ENCODE measurements around the gene CACNG3.

DNA sequence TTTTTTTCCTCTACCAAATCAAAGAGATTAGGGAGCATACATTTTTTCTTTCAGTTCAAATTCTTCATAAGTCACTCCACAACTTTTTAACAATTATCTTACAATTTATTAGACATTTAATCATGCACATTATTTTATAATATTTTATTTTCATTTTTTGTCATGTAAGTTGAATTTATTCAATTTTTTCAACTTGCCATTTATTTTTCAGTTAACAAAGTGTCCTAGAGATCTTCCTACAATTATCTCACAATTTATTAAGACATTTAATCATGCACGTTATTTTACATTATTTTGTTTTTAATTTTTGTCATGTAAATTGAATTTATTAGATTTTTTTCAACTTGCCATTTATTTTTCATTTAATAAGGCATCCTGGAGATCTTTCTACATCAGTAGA lies 16.2 kb downstream of the CACNG3 start:
- no peak for TF ChIP-seq EZH2 (IDR thresholded peaks at IDR 0.05; ENCODE audit: borderline replicate concordance)
- TF ChIP-seq, protein P1, sequence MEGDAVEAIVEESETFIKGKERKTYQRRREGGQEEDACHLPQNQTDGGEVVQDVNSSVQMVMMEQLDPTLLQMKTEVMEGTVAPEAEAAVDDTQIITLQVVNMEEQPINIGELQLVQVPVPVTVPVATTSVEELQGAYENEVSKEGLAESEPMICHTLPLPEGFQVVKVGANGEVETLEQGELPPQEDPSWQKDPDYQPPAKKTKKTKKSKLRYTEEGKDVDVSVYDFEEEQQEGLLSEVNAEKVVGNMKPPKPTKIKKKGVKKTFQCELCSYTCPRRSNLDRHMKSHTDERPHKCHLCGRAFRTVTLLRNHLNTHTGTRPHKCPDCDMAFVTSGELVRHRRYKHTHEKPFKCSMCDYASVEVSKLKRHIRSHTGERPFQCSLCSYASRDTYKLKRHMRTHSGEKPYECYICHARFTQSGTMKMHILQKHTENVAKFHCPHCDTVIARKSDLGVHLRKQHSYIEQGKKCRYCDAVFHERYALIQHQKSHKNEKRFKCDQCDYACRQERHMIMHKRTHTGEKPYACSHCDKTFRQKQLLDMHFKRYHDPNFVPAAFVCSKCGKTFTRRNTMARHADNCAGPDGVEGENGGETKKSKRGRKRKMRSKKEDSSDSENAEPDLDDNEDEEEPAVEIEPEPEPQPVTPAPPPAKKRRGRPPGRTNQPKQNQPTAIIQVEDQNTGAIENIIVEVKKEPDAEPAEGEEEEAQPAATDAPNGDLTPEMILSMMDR (IDR thresholded peaks at IDR 0.05; ENCODE audit: poor library complexity): no peak
